RWPE1 (cell line): ENCODE measurements around the gene CCDC178.
A peak's percentile ranks its signal among the peaks of the same experiment; 100 is the strongest.
"Not testable (repeated sequence)": the region's sequence is repeated elsewhere in the genome, so short reads cannot be mapped to it uniquely, and the experiment has no call there.

Experiments used
- CTCF ChIA-PET: fragments of 350-600 bp; sonication (Branson Sonifier 250); formaldehyde crosslinking; extraction: SDS; loops from one replicate; lab custom pipeline; 2021; lab: Yijun Ruan, JAX
- POLR2A ChIA-PET: fragments of 400-600 bp; formaldehyde crosslinking; extraction: SDS; loops from one replicate; lab custom pipeline; 2020; ENCODE audit warnings: antibody characterized with exemption; ENCODE audit not compliant: low non-redundant PET; lab: Yijun Ruan, JAX
- DNase-seq: peaks from one replicate; pipeline ENCODE4 v3.0.0; 2012; ENCODE audit warnings: low spot score
- H3K27ac ChIP-seq: fragments of 450-650 bp; 2 replicates; pipeline ENCODE4 v1.5.1; 2017
- CTCF ChIP-seq: fragments of 450-650 bp; conservative IDR thresholded peaks from 2 replicates; pipeline ENCODE4 v1.5.1; 2017; ENCODE audit warnings: low read depth, mild to moderate bottlenecking

The CCDC178 gene

GRCh38 chr18:33427549-33427948 lies 13.0 kb downstream of the CCDC178 start:
- ChIA-PET POLR2A (no interaction called here), CTCF (no interaction called here)
- H3K27ac ChIP-seq: no peak overlapping the region
- DNase-seq: no peak
- TF ChIP-seq CTCF: no peak

GRCh38 chr18:33424266-33424946 lies 16.1 kb downstream of the CCDC178 start:
- CTCF ChIA-PET: no interaction called here
- DNase-seq: no peak
- POLR2A ChIA-PET: no interaction called here
- H3K27ac ChIP-seq: no peak overlapping the region
- no peak for TF ChIP-seq CTCF

GRCh38 chr18:33421225-33421624 lies 19.3 kb downstream of the CCDC178 start:
- CTCF ChIA-PET: no interaction called here
- POLR2A ChIA-PET: no interaction called here
- no peak for TF ChIP-seq CTCF
- DNase-seq: no peak
- H3K27ac ChIP-seq: no peak overlapping the region

GRCh38 chr18:33404244-33404873 lies 36.2 kb downstream of the CCDC178 start:
- H3K27ac ChIP-seq: no peak overlapping the region
- TF ChIP-seq CTCF: peak; percentile 34
- ChIA-PET POLR2A (no interaction called here), CTCF (no interaction called here)
- no peak for DNase-seq

- H3K27ac ChIP-seq, DNase-seq, CTCF ChIA-PET, POLR2A ChIA-PET: not testable (repeated sequence)
Measured at GRCh38 chr18:33398939-33399338, 41.6 kb downstream of the CCDC178 start.

GRCh38 chr18:33375829-33376228 lies 64.7 kb downstream of the CCDC178 start:
- CTCF ChIA-PET: no interaction called here
- TF ChIP-seq CTCF: no peak
- POLR2A ChIA-PET: no interaction called here
- H3K27ac ChIP-seq: no peak overlapping the region
- no peak for DNase-seq

- ChIA-PET POLR2A (no interaction called here), CTCF (no interaction called here)
- H3K27ac ChIP-seq: no peak overlapping the region
- DNase-seq: no peak
- TF ChIP-seq CTCF: no peak
Measured at GRCh38 chr18:33372442-33372841, 68.1 kb downstream of the CCDC178 start.
